GM12801 (cell line): Measurements from ENCODE around the gene SLC19A1.

ENCODE experiments used
- CTCF ChIP-seq: IDR thresholded peaks from one replicate; pipeline ENCODE4 v1.5.1; 2011; ENCODE audit warnings: control low read depth; ENCODE audit not compliant: insufficient read length; ENCODE audit errors: extremely low read depth

SLC19A1 gene

DNA sequence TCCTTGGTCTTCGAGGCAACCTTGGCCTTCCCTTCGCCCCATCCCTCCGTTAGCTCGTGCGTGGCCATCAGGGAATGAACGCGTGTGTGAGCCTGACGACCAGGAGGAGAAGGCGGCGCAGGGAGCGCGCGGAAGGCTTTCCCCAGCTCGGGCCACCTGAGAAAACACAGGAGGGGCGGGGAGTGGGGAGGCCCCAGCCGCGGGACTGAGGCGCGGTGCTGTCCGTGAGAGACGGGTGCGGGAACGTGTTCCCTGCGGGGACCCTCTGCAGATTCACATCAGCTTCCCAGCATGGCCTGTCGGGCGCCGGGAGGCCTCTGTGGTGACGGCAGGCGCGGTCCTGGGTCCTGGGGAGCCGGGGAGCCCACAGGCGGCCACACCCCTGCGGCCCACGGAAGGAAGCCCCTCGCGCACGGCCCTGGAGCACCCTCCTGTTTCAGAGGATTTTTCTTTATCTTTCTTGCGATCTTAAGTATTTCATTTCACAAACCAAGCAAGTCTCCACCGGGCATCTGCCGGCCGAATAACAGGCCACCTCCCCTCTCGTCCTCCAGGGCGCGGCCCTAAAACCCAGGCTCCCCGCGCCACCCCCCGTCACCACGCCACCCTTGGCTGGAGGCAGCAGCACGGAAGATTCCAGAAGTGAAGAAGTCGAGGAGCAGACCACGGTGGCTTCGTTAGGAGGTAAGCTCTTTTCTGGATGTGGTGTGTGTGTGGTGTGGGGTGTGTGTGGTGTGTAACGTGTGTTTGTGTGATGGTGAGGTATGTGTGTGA lies 66.3 kb downstream of the SLC19A1 start:
- no peak for TF ChIP-seq CTCF

GRCh38 chr21:45475004-45475685 lies 67.1 kb downstream of the SLC19A1 start:
- no peak for TF ChIP-seq CTCF

GRCh38 chr21:45474323-45474950 lies 67.8 kb downstream of the SLC19A1 start:
- TF ChIP-seq CTCF, result no peak

DNA sequence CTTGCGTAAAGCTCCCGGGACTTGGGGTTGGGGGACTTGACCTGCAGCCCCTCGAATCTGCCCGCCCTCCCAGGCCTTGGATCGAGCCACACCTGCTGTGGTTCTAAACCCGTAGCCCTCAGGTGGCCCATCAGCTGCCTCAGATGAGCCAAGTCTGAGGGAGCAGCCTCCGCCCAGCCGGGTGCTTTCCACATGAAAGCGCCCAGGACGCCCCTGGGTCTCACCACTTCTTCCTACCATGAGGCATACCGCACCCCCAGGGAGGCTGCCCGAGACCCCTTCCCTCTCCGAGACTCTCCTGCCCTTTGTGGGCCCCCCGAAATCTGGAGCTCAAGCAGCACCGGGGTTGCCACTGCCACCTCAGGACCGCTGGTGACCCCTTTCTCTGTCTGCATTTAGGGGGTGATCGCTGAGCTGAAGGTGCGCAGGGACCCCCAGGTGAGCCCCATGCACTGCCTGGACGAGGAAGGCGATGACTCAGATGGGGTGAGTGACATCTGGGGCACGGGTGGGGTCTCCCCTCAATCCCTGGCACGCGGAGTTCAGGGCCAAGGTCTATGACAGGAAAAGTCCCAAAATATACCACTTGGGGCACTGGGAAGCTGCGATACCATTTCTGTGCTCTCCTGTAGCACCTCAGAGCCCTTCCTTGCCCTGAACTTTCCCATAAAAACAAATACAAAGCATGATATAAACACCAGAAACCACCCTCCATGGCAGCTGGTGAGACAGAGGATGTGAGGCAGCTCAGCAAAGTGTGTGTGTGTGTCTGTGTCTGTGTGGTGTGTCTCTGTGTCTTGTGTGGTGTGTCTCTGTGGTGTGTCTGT lies 68.5 kb downstream of the SLC19A1 start:
- no peak for TF ChIP-seq CTCF

GRCh38 chr21:45472445-45473365 lies 69.5 kb downstream of the SLC19A1 start:
- TF ChIP-seq CTCF, result no peak

DNA sequence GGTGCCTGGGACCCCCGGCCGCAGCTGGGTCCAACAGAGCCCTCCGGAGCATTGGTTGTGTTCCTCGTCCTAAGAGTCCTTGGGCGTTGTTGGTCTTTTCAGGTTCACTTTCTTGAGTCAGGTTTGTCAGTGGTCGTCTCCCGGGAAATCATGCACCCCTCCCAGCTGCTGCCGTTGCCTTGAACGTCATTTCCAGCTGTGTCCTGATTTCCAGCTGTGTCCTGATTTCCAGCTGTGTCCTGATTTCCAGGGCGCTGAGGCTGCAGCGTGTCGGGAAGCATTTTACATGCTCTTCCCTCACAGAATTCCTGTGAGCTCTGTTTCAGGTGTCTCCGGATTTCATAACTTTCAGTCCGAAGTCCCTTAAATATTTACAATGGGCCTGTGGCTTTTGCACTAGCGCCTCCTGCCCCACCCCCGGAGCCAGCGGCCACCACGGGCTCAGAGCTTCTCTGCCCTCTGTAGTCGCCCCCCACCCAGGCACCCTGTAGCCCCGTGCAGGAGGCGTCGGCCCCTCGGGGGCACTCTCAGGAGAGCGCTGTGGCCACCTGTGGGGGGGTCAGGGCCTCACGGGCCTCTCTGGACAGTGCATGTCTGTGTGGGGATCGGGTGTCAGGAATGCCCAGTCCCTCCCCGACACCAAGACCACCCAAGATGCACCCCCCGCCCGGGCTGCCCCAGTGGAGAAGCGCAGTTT lies 70.6 kb downstream of the SLC19A1 start:
- TF ChIP-seq CTCF, result no peak
